Testis (tissue), 2 donors: Measurements from ENCODE around the gene ANO6.

ENCODE experiments used
- CTCF ChIP-seq, 3 experiments: fragments of 450-650 bp in 2 of 3; fragments of 200-600 bp in 1 of 3; sonication (generic) in 1 of 3; IDR thresholded peaks; one replicate each; pipeline ENCODE4 v1.5.1; 2016 to 2019; ENCODE audit warnings: antibody characterized with exemption in 3 of 3, mild to moderate bottlenecking in 2 of 3, moderate library complexity in 1 of 3
- POLR2A ChIP-seq: fragments of 450-650 bp; IDR thresholded peaks from one replicate; pipeline ENCODE4 v1.6.1; 2017; ENCODE audit warnings: antibody characterized with exemption, mild to moderate bottlenecking, moderate library complexity

GRCh38 chr12:45182511-45182910 lies 33.4 kb upstream of the ANO6 start:
- TF ChIP-seq CTCF (IDR thresholded peaks at IDR 0.05) (no peak), POLR2A (no peak)
